K562 (cell line): Measurements from ENCODE around the gene MYCBP2.

ENCODE experiments used
- ARID2 ChIP-seq: fragments of 450-650 bp; IDR thresholded peaks from 2 replicates; pipeline ENCODE4 v1.6.1; 2017; ENCODE audit warnings: antibody characterized with exemption, mild to moderate bottlenecking
- EP300 ChIP-seq: IDR thresholded peaks from 2 replicates; pipeline ENCODE4 v1.6.1; 2012; ENCODE audit warnings: low read length, improper control_type of control experiment
- FOSL1 ChIP-seq: fragments of 200-800 bp; sonication (Bioruptor generic); conservative IDR thresholded peaks from 2 replicates; pipeline ENCODE4 v1.6.1; 2016; ENCODE audit warnings: missing genetic modification characterization, missing compliant biosample characterization
- FOXA3 ChIP-seq, 2 experiments: fragments of 450-650 bp in 1 of 2; sonication (generic) in 1 of 2; formaldehyde crosslinking; IDR thresholded peaks in 1 of 2; conservative IDR thresholded peaks in 1 of 2; 2 replicates each; pipeline versions ENCODE4 v1.4.0 to v1.8.0; 2020 to 2022; ENCODE audit warnings: mild to moderate bottlenecking in 2 of 2, missing genetic modification reagents in 1 of 2
- JUND ChIP-seq, 2 experiments: IDR thresholded peaks; 2 replicates in 1 of 2; 3 replicates in 1 of 2; pipeline ENCODE4 v1.6.1; 2011; ENCODE audit warnings: borderline replicate concordance in 2 of 2, low read depth in 2 of 2, low read length in 2 of 2, improper control_type of control experiment in 1 of 2, missing biosample characterization in 1 of 2, missing genetic modification characterization in 1 of 2, missing genetic modification reagents in 1 of 2
- NFE2L1 ChIP-seq: fragments of 450-650 bp; IDR thresholded peaks from 2 replicates; pipeline ENCODE4 v1.6.1; 2016; ENCODE audit warnings: missing genetic modification characterization, low read depth, mild to moderate bottlenecking, missing compliant biosample characterization, moderate library complexity, borderline replicate concordance
- TBL1XR1 ChIP-seq, 2 experiments: IDR thresholded peaks; 2 replicates each; pipeline ENCODE4 v1.6.1; 2012; ENCODE audit warnings: improper control_type of control experiment in 2 of 2, low read length in 2 of 2, mild to moderate bottlenecking in 1 of 2
- XRCC5 ChIP-seq: fragments of 200-400 bp; formaldehyde crosslinking; IDR thresholded peaks from 2 replicates; pipeline ENCODE4 v1.6.1; 2017; ENCODE audit warnings: low read depth, mild to moderate bottlenecking, low read length
- ZNF644 ChIP-seq: fragments of 200-800 bp; sonication (Bioruptor generic); IDR thresholded peaks from 2 replicates; pipeline ENCODE4 v1.6.1; 2016; ENCODE audit warnings: low read depth, missing genetic modification characterization, missing compliant biosample characterization
- TF ChIP-seq, protein P1 (sequence below): fragments of 250-450 bp; sonication (Bioruptor Pico); IDR thresholded peaks from 2 replicates; pipeline ENCODE4 v1.4.0; 2020; ENCODE audit warnings: mild to moderate bottlenecking, moderate library complexity
- TF ChIP-seq, protein P2 (sequence below), 3 experiments: IDR thresholded peaks in 2 of 3; conservative IDR thresholded peaks in 1 of 3; 2 replicates each; pipeline ENCODE4 v1.5.1; 2011 to 2012; ENCODE audit warnings: low read length in 3 of 3, mild to moderate bottlenecking in 3 of 3, control low read depth in 2 of 3, improper control_type of control experiment in 1 of 3, inconsistent platforms in 1 of 3, low read depth in 1 of 3, mixed read lengths in 1 of 3, moderate library complexity in 1 of 3; ENCODE audit not compliant: insufficient read depth in 2 of 3
- TF ChIP-seq, protein P3 (sequence below): fragments of 450-650 bp; IDR thresholded peaks from 2 replicates; pipeline ENCODE4 v1.7.0; 2016; ENCODE audit warnings: borderline replicate concordance
- TF ChIP-seq, protein P4 (sequence below): fragments of 250-450 bp; sonication (Bioruptor Pico); IDR thresholded peaks from 2 replicates; pipeline ENCODE4 v1.8.0; 2021; ENCODE audit warnings: moderate library complexity, mild to moderate bottlenecking, inconsistent platforms

DNA sequence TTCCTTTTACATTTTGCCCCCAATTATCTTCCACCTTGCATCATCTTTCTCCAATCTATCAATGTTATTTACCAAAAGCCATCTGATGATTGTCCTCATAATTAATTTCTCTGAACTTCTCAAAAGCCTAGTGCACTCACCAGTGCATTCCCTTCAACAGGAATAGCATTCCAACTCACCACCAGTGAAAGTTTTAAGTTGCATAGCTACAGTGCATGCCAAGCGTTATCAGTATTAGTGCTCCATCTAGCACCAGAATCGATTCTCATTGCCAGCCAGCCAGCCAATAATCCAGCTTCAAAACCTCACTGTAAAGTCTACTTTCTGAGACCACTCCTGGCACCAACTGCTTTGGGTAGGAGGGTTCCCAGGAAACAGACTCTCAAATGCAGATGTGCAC is 7.4 kb downstream of the MYCBP2 start:
- TF ChIP-seq FOXA3 (CRISPR knock-in tag; conservative IDR thresholded peaks at IDR 0.05 in 1 of 2, IDR thresholded peaks at IDR 0.05 in 1 of 2) (no peak), TBL1XR1 (IDR thresholded peaks at IDR 0.05; ENCODE audit: low read length in 2 of 2) (no peak), JUND (IDR thresholded peaks at IDR 0.05; ENCODE audit: borderline replicate concordance, low read depth, low read length) (no peak), JUND (tag; IDR thresholded peaks at IDR 0.05; ENCODE audit: borderline replicate concordance, low read depth, low read length) (no peak), ZNF644 (tag) (no peak), XRCC5 (no peak), FOSL1 (tag) (no peak), EP300 (no peak), ARID2 (no peak), NFE2L1 (tag) (no peak)
- TF ChIP-seq, protein P1, sequence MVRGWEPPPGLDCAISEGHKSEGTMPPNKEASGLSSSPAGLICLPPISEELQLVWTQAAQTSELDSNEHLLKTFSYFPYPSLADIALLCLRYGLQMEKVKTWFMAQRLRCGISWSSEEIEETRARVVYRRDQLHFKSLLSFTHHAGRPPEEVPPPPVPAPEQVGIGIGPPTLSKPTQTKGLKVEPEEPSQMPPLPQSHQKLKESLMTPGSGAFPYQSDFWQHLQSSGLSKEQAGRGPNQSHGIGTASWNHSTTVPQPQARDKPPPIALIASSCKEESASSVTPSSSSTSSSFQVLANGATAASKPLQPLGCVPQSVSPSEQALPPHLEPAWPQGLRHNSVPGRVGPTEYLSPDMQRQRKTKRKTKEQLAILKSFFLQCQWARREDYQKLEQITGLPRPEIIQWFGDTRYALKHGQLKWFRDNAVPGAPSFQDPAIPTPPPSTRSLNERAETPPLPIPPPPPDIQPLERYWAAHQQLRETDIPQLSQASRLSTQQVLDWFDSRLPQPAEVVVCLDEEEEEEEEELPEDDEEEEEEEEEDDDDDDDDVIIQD (CRISPR knock-in tag), result no peak
- TF ChIP-seq, protein P2, sequence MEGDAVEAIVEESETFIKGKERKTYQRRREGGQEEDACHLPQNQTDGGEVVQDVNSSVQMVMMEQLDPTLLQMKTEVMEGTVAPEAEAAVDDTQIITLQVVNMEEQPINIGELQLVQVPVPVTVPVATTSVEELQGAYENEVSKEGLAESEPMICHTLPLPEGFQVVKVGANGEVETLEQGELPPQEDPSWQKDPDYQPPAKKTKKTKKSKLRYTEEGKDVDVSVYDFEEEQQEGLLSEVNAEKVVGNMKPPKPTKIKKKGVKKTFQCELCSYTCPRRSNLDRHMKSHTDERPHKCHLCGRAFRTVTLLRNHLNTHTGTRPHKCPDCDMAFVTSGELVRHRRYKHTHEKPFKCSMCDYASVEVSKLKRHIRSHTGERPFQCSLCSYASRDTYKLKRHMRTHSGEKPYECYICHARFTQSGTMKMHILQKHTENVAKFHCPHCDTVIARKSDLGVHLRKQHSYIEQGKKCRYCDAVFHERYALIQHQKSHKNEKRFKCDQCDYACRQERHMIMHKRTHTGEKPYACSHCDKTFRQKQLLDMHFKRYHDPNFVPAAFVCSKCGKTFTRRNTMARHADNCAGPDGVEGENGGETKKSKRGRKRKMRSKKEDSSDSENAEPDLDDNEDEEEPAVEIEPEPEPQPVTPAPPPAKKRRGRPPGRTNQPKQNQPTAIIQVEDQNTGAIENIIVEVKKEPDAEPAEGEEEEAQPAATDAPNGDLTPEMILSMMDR (IDR thresholded peaks at IDR 0.05 in 2 of 3, conservative IDR thresholded peaks at IDR 0.05 in 1 of 3; ENCODE audit: insufficient read depth in 2 of 3, low read depth in 1 of 3, low read length in 3 of 3), result no peak
- TF ChIP-seq, protein P3, sequence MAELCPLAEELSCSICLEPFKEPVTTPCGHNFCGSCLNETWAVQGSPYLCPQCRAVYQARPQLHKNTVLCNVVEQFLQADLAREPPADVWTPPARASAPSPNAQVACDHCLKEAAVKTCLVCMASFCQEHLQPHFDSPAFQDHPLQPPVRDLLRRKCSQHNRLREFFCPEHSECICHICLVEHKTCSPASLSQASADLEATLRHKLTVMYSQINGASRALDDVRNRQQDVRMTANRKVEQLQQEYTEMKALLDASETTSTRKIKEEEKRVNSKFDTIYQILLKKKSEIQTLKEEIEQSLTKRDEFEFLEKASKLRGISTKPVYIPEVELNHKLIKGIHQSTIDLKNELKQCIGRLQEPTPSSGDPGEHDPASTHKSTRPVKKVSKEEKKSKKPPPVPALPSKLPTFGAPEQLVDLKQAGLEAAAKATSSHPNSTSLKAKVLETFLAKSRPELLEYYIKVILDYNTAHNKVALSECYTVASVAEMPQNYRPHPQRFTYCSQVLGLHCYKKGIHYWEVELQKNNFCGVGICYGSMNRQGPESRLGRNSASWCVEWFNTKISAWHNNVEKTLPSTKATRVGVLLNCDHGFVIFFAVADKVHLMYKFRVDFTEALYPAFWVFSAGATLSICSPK, result no peak
- TF ChIP-seq, protein P4, sequence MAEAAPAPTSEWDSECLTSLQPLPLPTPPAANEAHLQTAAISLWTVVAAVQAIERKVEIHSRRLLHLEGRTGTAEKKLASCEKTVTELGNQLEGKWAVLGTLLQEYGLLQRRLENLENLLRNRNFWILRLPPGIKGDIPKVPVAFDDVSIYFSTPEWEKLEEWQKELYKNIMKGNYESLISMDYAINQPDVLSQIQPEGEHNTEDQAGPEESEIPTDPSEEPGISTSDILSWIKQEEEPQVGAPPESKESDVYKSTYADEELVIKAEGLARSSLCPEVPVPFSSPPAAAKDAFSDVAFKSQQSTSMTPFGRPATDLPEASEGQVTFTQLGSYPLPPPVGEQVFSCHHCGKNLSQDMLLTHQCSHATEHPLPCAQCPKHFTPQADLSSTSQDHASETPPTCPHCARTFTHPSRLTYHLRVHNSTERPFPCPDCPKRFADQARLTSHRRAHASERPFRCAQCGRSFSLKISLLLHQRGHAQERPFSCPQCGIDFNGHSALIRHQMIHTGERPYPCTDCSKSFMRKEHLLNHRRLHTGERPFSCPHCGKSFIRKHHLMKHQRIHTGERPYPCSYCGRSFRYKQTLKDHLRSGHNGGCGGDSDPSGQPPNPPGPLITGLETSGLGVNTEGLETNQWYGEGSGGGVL (CRISPR knock-in tag), result no peak
